Measurements from ENCODE around the gene PFKL. TPM values are rescaled to one million over a fixed set of nuclear protein-coding genes. Genes with fewer than 3 reads are reported as not detected.
A peak's percentile ranks its signal among the peaks of the same experiment; 100 is the strongest.
"Not testable (repeated sequence)": the region's sequence is repeated elsewhere in the genome, so short reads cannot be mapped to it uniquely, and the experiment has no call there.

The PFKL gene
- total and polyA plus RNA-seq, 2 donors (not counting 1 experiment from before 2014, with no cell fraction given), result 267 to 318 TPM

- WGBS (ENCODE audit: insufficient coverage), result 61% methylated on average over 6 of the region's 9 CpGs
- ChIA-PET POLR2A (interaction anchor here (0.7 to 1.9 kb wide), 2 partner anchors 36 to 203 kb away, joined by 3 to 4 read pairs; no protein-coding TSS in a partner anchor), CTCF (interaction anchor here (1.7 kb wide), 1 partner anchor 492 kb away, joined by 9 read pairs; no protein-coding TSS in a partner anchor)
- H3K4me1 Mint-ChIP-seq, result peaks cover 59% of the 10 kb centered on the region
- peak overlapping the region; percentile 89 for H3K4me3 Mint-ChIP-seq
- H2AFZ ChIP-seq (ENCODE audit: insufficient read depth, low read depth, low read length, poor library complexity, severe bottlenecking), result no peak overlapping the region
- ATAC-seq (ENCODE audit: low read depth), result no peak
- H3K9me3 Mint-ChIP-seq (ENCODE audit: insufficient read depth), result no peaks in the 10 kb centered on the region
- H3K27me3 Mint-ChIP-seq, result no peaks in the 10 kb centered on the region
- peak overlapping the region; percentile 98 for H3K4me2 ChIP-seq (replicated peaks; ENCODE audit: low read depth, low read length, poor library complexity, severe bottlenecking)
- peak overlapping the region; percentile 79 for H3K27ac Mint-ChIP-seq
- no peaks in the 10 kb centered on the region for H3K27me3 ChIP-seq (replicated peaks in 1 of 4; ENCODE audit: control extremely low read depth in 1 of 4, control insufficient read depth in 3 of 4, insufficient read depth in 4 of 4, low read length in 3 of 4)
- TF ChIP-seq EZH2 (IDR thresholded peaks at IDR 0.05; ENCODE audit: borderline replicate concordance, insufficient read depth, low read depth, low read length, poor library complexity, severe bottlenecking) (no peak), CTCF (IDR thresholded peaks at IDR 0.05) (no peak)
- peaks cover 65% of the 10 kb centered on the region for H4K20me1 ChIP-seq (ENCODE audit: control insufficient read depth, insufficient read depth, low read length, poor library complexity, severe bottlenecking)
- intact Hi-C loops (cut with micrococcal nuclease), result loop anchor here (10.0 kb wide), 1 partner anchor 287 kb away; the partner anchor contains the start of gene TRAPPC10
- peaks cover 68% of the 10 kb centered on the region for H3K79me2 ChIP-seq (ENCODE audit: control insufficient read depth, insufficient read depth, low read length)
- peak overlapping the region in 3 of 5 experiments; percentile 9 to 36 (median 11) for H3K4me3 ChIP-seq (ENCODE audit: control extremely low read depth in 1 of 5, extremely low read depth in 1 of 5, insufficient read depth in 1 of 5, low read depth in 2 of 5, low read length in 4 of 5)
- H3K9me3 ChIP-seq (ENCODE audit: control extremely low read depth in 1 of 3, control insufficient read depth in 2 of 3, insufficient read depth in 1 of 3, low read length in 2 of 3), result no peaks in the 10 kb centered on the region
- peak overlapping the region; percentile 43 to 81 for H3K27ac ChIP-seq (ENCODE audit: low read length in 2 of 2)
- H3K36me3 ChIP-seq (replicated peaks in 1 of 2; ENCODE audit: control extremely low read depth in 1 of 2, control insufficient read depth in 1 of 2, extremely low read depth in 1 of 2, insufficient read depth in 2 of 2, low read length in 1 of 2), result peaks cover 0 to 12% of the 10 kb centered on the region in 2 experiments
- H3K9ac ChIP-seq (ENCODE audit: low read length), result peak overlapping the region; percentile 32
- DNase-seq, result no peak
- H3K4me1 ChIP-seq (ENCODE audit: control insufficient read depth in 2 of 2, insufficient read depth in 2 of 2, low read length in 2 of 2), result peaks cover 55 to 72% of the 10 kb centered on the region in 2 donors
Measured at GRCh38 chr21:44301961-44302406, 2.1 kb downstream of the PFKL start.

GRCh38 chr21:44302573-44303401, 2.9 kb downstream of the PFKL start:
- peaks cover 76% of the 10 kb centered on the region for H3K79me2 ChIP-seq (ENCODE audit: control insufficient read depth, insufficient read depth, low read length)
- H3K27ac Mint-ChIP-seq, result peak overlapping the region; percentile 79
- DNase-seq; H2AFZ ChIP-seq (ENCODE audit: insufficient read depth, low read depth, low read length, poor library complexity, severe bottlenecking); H3K9me3 Mint-ChIP-seq (ENCODE audit: insufficient read depth); H3K27me3 Mint-ChIP-seq; ATAC-seq (ENCODE audit: low read depth); H3K9me3 ChIP-seq (ENCODE audit: control extremely low read depth in 1 of 3, control insufficient read depth in 2 of 3, insufficient read depth in 1 of 3, low read length in 2 of 3); H3K27me3 ChIP-seq (replicated peaks in 1 of 4; ENCODE audit: control extremely low read depth in 1 of 4, control insufficient read depth in 3 of 4, insufficient read depth in 4 of 4, low read length in 3 of 4): not testable (repeated sequence)
- intact Hi-C loops (cut with micrococcal nuclease), result loop anchor here (10.0 kb wide), 1 partner anchor 288 kb away; the partner anchor contains the start of gene TRAPPC10
- H3K36me3 ChIP-seq (replicated peaks in 1 of 2; ENCODE audit: control extremely low read depth in 1 of 2, control insufficient read depth in 1 of 2, extremely low read depth in 1 of 2, insufficient read depth in 2 of 2, low read length in 1 of 2), result peaks cover 0 to 19% of the 10 kb centered on the region in 2 experiments
- H3K4me1 Mint-ChIP-seq, result peaks cover 55% of the 10 kb centered on the region
- peak overlapping the region; percentile 43 to 59 for H3K27ac ChIP-seq (ENCODE audit: low read length in 2 of 2)
- ChIA-PET CTCF (interaction anchor here (1.5 to 2.6 kb wide), 3 partner anchors 8 to 491 kb away, joined by 4 to 10 read pairs (median 9); no protein-coding TSS in a partner anchor), POLR2A (interaction anchor here (0.6 to 0.7 kb wide), 4 partner anchors 36 to 778 kb away, joined by 3 to 9 read pairs (median 6); no protein-coding TSS in a partner anchor)
- H3K9ac ChIP-seq (ENCODE audit: low read length), result peak overlapping the region; percentile 32
- H3K4me3 Mint-ChIP-seq, result peak overlapping the region; percentile 89
- WGBS (ENCODE audit: insufficient coverage), result 59% methylated on average over 15 of the region's 23 CpGs
- peaks cover 73% of the 10 kb centered on the region for H4K20me1 ChIP-seq (ENCODE audit: control insufficient read depth, insufficient read depth, low read length, poor library complexity, severe bottlenecking)
- H3K4me3 ChIP-seq (ENCODE audit: control extremely low read depth in 1 of 5, extremely low read depth in 1 of 5, insufficient read depth in 1 of 5, low read depth in 2 of 5, low read length in 4 of 5), result peak overlapping the region in 2 of 5 experiments; percentile 9 to 15
- peak overlapping the region; percentile 98 for H3K4me2 ChIP-seq (replicated peaks; ENCODE audit: low read depth, low read length, poor library complexity, severe bottlenecking)
- H3K4me1 ChIP-seq (ENCODE audit: control insufficient read depth in 2 of 2, insufficient read depth in 2 of 2, low read length in 2 of 2), result peaks cover 49 to 64% of the 10 kb centered on the region in 2 donors
